Fibroblast of upper back skin (primary cell): ENCODE results near the gene MN1.

Source experiments
- DNase-seq: peaks from one replicate; pipeline ENCODE4 v3.0.0-alpha.2; 2013

Gene MN1

GRCh38 chr22:27782088-27782487 is 19.5 kb downstream of the MN1 start:
- DNase-seq = no peak

- DNase-seq = peak; percentile 47
Measured at GRCh38 chr22:27780161-27780575, 21.4 kb downstream of the MN1 start.

GRCh38 chr22:27779643-27780042 is 21.9 kb downstream of the MN1 start:
- DNase-seq = no peak

- DNase-seq = no peak
Measured at GRCh38 chr22:27778294-27779090, 23.1 kb downstream of the MN1 start.

GRCh38 chr22:27777128-27777527 is 24.4 kb downstream of the MN1 start:
- no peak for DNase-seq

GRCh38 chr22:27776650-27776958 is 25.0 kb downstream of the MN1 start:
- peak; percentile 45 for DNase-seq

- no peak for DNase-seq
Measured at GRCh38 chr22:27775758-27776649, 25.6 kb downstream of the MN1 start.

GRCh38 chr22:27775087-27775698 is 26.4 kb downstream of the MN1 start:
- DNase-seq = peak; percentile 52

GRCh38 chr22:27774200-27774599 is 27.4 kb downstream of the MN1 start:
- no peak for DNase-seq

GRCh38 chr22:27772984-27773498 is 28.5 kb downstream of the MN1 start:
- no peak for DNase-seq

GRCh38 chr22:27772081-27772983 is 29.2 kb downstream of the MN1 start:
- no peak for DNase-seq

- no peak for DNase-seq
Measured at GRCh38 chr22:27771637-27772036, 29.9 kb downstream of the MN1 start.

GRCh38 chr22:27769012-27769411 is 32.5 kb downstream of the MN1 start:
- DNase-seq = no peak

GRCh38 chr22:27768027-27768653 is 33.4 kb downstream of the MN1 start:
- DNase-seq = no peak

GRCh38 chr22:27766679-27767078 is 34.9 kb downstream of the MN1 start:
- DNase-seq = no peak

GRCh38 chr22:27765706-27766291 is 35.8 kb downstream of the MN1 start:
- no peak for DNase-seq

- DNase-seq = no peak
Measured at GRCh38 chr22:27764722-27765236, 36.8 kb downstream of the MN1 start.

GRCh38 chr22:27761665-27762064 is 39.9 kb downstream of the MN1 start:
- no peak for DNase-seq

GRCh38 chr22:27761000-27761399 is 40.6 kb downstream of the MN1 start:
- no peak for DNase-seq

- no peak for DNase-seq
Measured at GRCh38 chr22:27760474-27760873, 41.1 kb downstream of the MN1 start.

GRCh38 chr22:27757928-27758525 is 43.5 kb downstream of the MN1 start:
- no peak for DNase-seq
